HG02763 (cell line): ENCODE data around the gene CKAP2L.
"Not testable (repeated sequence)": the region's sequence is repeated elsewhere in the genome, so short reads cannot be mapped to it uniquely, and the experiment has no call there.

ENCODE experiments used
- ATAC-seq: cut with Tn5 transposase; IDR thresholded peaks from one replicate; pipeline ENCODE4 v1.9.1; 2021; ENCODE audit warnings: mild to moderate bottlenecking, moderate library complexity; ENCODE audit not compliant: unreplicated experiment

Gene CKAP2L

GRCh38 chr2:112712465-112712864 is 51.9 kb downstream of the CKAP2L start:
- ATAC-seq: no peak

- ATAC-seq: no peak
These were observed 53.3 kb downstream of the CKAP2L start for GRCh38 chr2:112710956-112711750.

GRCh38 chr2:112709703-112710102 is 54.7 kb downstream of the CKAP2L start:
- ATAC-seq: no peak

GRCh38 chr2:112708968-112709367 is 55.4 kb downstream of the CKAP2L start:
- no peak for ATAC-seq

GRCh38 chr2:112706947-112707346 is 57.5 kb downstream of the CKAP2L start:
- not testable (repeated sequence) for ATAC-seq

GRCh38 chr2:112706170-112706664 is 58.2 kb downstream of the CKAP2L start:
- ATAC-seq: peak; percentile 37

- no peak for ATAC-seq
These were observed 58.8 kb downstream of the CKAP2L start for GRCh38 chr2:112705575-112705974.

GRCh38 chr2:112703684-112704083 is 60.7 kb downstream of the CKAP2L start:
- ATAC-seq: no peak

GRCh38 chr2:112701052-112701451 is 63.4 kb downstream of the CKAP2L start:
- ATAC-seq: no peak

- no peak for ATAC-seq
These were observed 64.3 kb downstream of the CKAP2L start for GRCh38 chr2:112699984-112700667.

GRCh38 chr2:112698834-112699515 is 65.4 kb downstream of the CKAP2L start:
- no peak for ATAC-seq

GRCh38 chr2:112694182-112694581 is 70.2 kb downstream of the CKAP2L start:
- ATAC-seq: no peak

- no peak for ATAC-seq
These were observed 70.8 kb downstream of the CKAP2L start for GRCh38 chr2:112693596-112693995.

GRCh38 chr2:112692918-112693317 is 71.5 kb downstream of the CKAP2L start:
- ATAC-seq: no peak

- ATAC-seq: peak; percentile 84
These were observed 71.9 kb downstream of the CKAP2L start for GRCh38 chr2:112692495-112692911.

- ATAC-seq: no peak
These were observed 72.5 kb downstream of the CKAP2L start for GRCh38 chr2:112691881-112692281.

GRCh38 chr2:112690853-112691401 is 73.5 kb downstream of the CKAP2L start:
- ATAC-seq: no peak

GRCh38 chr2:112688086-112688880 is 76.1 kb downstream of the CKAP2L start:
- no peak for ATAC-seq

GRCh38 chr2:112687522-112687921 is 76.9 kb downstream of the CKAP2L start:
- no peak for ATAC-seq
